ENCODE measurements around the gene MLX.

DNA sequence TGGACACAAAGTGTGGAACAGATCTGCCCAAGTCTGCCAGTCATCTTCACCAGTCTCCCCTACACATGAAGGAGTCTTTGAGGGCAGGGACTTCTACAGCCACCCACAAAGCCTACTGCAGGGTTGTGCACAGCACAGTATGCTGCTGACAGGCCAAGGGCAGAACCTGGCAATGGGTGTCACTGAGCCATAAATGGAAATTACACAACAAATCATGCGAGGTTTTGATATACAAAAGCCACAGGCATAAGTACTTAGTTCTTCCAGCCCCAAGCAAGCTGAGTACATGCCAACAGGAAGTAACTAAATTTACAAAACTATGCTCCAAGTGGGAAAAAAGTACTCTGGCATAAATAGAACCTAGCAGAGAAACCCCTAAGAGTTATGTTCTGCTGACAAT lies 18.5 kb downstream of the MLX start:
- TF ChIP-seq, protein P1, sequence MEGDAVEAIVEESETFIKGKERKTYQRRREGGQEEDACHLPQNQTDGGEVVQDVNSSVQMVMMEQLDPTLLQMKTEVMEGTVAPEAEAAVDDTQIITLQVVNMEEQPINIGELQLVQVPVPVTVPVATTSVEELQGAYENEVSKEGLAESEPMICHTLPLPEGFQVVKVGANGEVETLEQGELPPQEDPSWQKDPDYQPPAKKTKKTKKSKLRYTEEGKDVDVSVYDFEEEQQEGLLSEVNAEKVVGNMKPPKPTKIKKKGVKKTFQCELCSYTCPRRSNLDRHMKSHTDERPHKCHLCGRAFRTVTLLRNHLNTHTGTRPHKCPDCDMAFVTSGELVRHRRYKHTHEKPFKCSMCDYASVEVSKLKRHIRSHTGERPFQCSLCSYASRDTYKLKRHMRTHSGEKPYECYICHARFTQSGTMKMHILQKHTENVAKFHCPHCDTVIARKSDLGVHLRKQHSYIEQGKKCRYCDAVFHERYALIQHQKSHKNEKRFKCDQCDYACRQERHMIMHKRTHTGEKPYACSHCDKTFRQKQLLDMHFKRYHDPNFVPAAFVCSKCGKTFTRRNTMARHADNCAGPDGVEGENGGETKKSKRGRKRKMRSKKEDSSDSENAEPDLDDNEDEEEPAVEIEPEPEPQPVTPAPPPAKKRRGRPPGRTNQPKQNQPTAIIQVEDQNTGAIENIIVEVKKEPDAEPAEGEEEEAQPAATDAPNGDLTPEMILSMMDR (IDR thresholded peaks at IDR 0.05) = no peak
- TF ChIP-seq POLR2AphosphoS5 (IDR thresholded peaks at IDR 0.05; ENCODE audit: insufficient read depth in 1 of 2, low read depth in 1 of 2) = no peak
